Activated CD8-positive, alpha-beta T cell treated with anti-CD3 and anti-CD28 coated beads for 36 hours (primary cell): Measurements from ENCODE around the gene CDH3. TPM values are rescaled to one million over a fixed set of nuclear protein-coding genes. Genes with fewer than 3 reads are reported as not detected.

ENCODE experiments used
- ATAC-seq: fragments of 200-7000 bp; cut with Tn5 transposase; one replicate; pipeline ENCODE4 v1.10.0; 2021; ENCODE audit warnings: mild to moderate bottlenecking, moderate library complexity
- CTCF ChIA-PET: fragments of 350-600 bp; sonication (Branson Sonifier 250); formaldehyde crosslinking; loops from one replicate; lab custom pipeline; 2021; ENCODE audit warnings: antibody characterized with exemption; lab: Charles Lee
- POLR2A ChIA-PET: fragments of 350-600 bp; sonication (Branson Sonifier 250); formaldehyde crosslinking; loops from one replicate; lab custom pipeline; 2021; ENCODE audit warnings: antibody characterized with exemption; lab: Charles Lee
- DNase-seq: peaks from one replicate; pipeline ENCODE4 v3.0.0-alpha.2; 2020
- H3K27ac Mint-ChIP-seq: one replicate; pipeline ENCODE4 v1.8.0; 2021; ENCODE audit warnings: mild to moderate bottlenecking, mixed read lengths
- H3K27me3 Mint-ChIP-seq: one replicate; pipeline ENCODE4 v1.8.0; 2021; ENCODE audit warnings: mixed read lengths
- H3K36me3 Mint-ChIP-seq: one replicate; pipeline ENCODE4 v1.8.0; 2021; ENCODE audit warnings: low read depth, mixed read lengths
- H3K4me1 Mint-ChIP-seq: one replicate; pipeline ENCODE4 v1.8.0; 2021; ENCODE audit warnings: low read depth, mixed read lengths
- H3K4me3 Mint-ChIP-seq: one replicate; pipeline ENCODE4 v1.8.0; 2021; ENCODE audit warnings: mild to moderate bottlenecking, moderate library complexity, mixed read lengths
- H3K9me3 Mint-ChIP-seq: one replicate; pipeline ENCODE4 v1.8.0; 2021; ENCODE audit warnings: mixed read lengths
- intact Hi-C: fragments of 100-400 bp; cut with micrococcal nuclease; formaldehyde crosslinking; loops from one replicate; pipeline ENCODE4 v1.10.0; 2022
- total RNA-seq, 2 experiments: library from RNA; stranded (reverse); gene quantifications; one replicate each; pipeline ENCODE4 v1.2.3, GENCODE V29; 2021
- TF ChIP-seq, protein P1 (sequence below): fragments of 200-600 bp; IDR thresholded peaks from one replicate; pipeline ENCODE4 v1.8.0; 2022; ENCODE audit warnings: antibody characterized with exemption, mild to moderate bottlenecking

The CDH3 gene
- 1 to 10 TPM in 1 of 2 experiments, under 1 TPM in 1; 0.65 to 2.1 TPM for total RNA-seq

DNA sequence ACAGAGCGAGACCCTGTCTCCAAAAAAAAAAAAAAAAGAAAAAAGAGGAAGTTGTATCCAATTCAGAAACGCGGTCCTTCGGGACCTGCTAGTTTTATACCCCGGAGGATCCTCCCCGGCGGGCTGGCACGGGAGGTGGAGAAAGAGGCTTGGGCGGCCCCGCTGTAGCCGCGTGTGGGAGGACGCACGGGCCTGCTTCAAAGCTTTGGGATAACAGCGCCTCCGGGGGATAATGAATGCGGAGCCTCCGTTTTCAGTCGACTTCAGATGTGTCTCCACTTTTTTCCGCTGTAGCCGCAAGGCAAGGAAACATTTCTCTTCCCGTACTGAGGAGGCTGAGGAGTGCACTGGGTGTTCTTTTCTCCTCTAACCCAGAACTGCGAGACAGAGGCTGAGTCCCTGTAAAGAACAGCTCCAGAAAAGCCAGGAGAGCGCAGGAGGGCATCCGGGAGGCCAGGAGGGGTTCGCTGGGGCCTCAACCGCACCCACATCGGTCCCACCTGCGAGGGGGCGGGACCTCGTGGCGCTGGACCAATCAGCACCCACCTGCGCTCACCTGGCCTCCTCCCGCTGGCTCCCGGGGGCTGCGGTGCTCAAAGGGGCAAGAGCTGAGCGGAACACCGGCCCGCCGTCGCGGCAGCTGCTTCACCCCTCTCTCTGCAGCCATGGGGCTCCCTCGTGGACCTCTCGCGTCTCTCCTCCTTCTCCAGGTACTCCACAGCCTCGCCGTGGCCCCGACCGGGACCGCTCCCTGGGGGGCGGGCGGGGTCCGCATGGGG is at the start of gene CDH3:
TSS of gene CDH3 (plus strand) at position 596 of the 779 bp plus-strand sequence. CDS start at position 666, 70 bp downstream.
- ChIA-PET POLR2A (no interaction called here), CTCF (interaction anchor here (1.1 kb wide), 1 partner anchor 54 kb away, joined by 4 read pairs; no protein-coding TSS in a partner anchor)
- Mint-ChIP-seq H3K4me1 (peaks cover 14% of the 10 kb centered on the region), H3K36me3 (no peaks in the 10 kb centered on the region), H3K27me3 (peaks cover 62% of the 10 kb centered on the region), H3K4me3 (no peak within 1 kb of the TSS), H3K9me3 (no peaks in the 10 kb centered on the region), H3K27ac (no peak within 1 kb of the TSS)
- ATAC-seq (peak; percentile 48), DNase-seq (peak; percentile 35)
- intact Hi-C loops, result no loop called here
- TF ChIP-seq, protein P1, sequence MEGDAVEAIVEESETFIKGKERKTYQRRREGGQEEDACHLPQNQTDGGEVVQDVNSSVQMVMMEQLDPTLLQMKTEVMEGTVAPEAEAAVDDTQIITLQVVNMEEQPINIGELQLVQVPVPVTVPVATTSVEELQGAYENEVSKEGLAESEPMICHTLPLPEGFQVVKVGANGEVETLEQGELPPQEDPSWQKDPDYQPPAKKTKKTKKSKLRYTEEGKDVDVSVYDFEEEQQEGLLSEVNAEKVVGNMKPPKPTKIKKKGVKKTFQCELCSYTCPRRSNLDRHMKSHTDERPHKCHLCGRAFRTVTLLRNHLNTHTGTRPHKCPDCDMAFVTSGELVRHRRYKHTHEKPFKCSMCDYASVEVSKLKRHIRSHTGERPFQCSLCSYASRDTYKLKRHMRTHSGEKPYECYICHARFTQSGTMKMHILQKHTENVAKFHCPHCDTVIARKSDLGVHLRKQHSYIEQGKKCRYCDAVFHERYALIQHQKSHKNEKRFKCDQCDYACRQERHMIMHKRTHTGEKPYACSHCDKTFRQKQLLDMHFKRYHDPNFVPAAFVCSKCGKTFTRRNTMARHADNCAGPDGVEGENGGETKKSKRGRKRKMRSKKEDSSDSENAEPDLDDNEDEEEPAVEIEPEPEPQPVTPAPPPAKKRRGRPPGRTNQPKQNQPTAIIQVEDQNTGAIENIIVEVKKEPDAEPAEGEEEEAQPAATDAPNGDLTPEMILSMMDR, result no peak

DNA sequence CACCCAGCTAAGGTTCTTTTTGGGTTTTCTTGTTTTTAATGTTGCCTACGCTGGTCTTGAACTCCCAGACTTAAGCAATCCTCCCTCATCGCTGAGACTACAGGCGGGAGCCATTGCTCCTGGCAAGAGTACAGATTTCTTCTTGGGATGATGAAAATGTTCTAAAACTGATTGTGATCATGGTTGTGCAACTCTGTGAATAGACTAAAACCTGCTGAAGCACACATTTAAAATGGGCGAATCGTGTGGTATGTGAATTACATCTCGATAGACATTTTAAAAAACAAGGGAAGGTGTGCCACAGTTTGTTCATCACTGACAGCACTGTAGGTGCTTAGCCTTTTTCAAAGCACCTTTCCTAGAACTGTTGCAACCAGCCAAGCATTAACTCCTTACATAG is 48.8 kb upstream of the CDH3 start:
- POLR2A ChIA-PET, result no interaction called here
- Mint-ChIP-seq H3K27ac (no peak overlapping the region), H3K36me3 (no peaks in the 10 kb centered on the region), H3K9me3 (no peaks in the 10 kb centered on the region), H3K27me3 (no peaks in the 10 kb centered on the region), H3K4me3 (no peak overlapping the region), H3K4me1 (no peaks in the 10 kb centered on the region)
- CTCF ChIA-PET, result interaction anchor here (1.2 kb wide), 1 partner anchor 78 kb away, joined by 4 read pairs; no protein-coding TSS in a partner anchor
- no peak for DNase-seq
- intact Hi-C loops, result no loop called here
- TF ChIP-seq, protein P1, result no peak
- no peak for ATAC-seq

DNA sequence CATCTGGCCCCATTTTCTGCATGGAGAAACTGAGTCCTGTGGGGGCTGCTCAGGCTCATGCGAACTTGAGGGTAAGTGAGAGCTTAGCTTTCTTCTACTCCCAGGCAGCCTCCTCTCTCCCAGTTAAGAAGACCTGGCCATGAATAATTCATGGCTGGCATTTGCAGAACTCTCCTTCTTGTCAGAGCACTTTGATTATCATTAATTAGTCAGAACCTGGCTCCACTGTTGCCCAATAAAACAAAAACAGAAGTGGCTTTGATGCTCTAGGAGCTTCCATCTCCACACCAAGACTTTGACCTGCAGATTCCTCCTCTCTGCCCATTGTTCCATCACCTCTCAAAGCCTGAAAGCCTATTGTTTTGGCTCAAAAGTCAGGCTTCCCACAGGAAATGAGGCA is 45.5 kb upstream of the CDH3 start:
- TF ChIP-seq, protein P1, result no peak
- no peaks in the 10 kb centered on the region for H3K9me3 Mint-ChIP-seq
- POLR2A ChIA-PET, result no interaction called here
- H3K4me3 Mint-ChIP-seq, result no peak overlapping the region
- ATAC-seq (no peak), DNase-seq (no peak)
- intact Hi-C loops, result no loop called here
- no peak overlapping the region for H3K27ac Mint-ChIP-seq
- H3K4me1 Mint-ChIP-seq, result no peaks in the 10 kb centered on the region
- H3K27me3 Mint-ChIP-seq, result no peaks in the 10 kb centered on the region
- no peaks in the 10 kb centered on the region for H3K36me3 Mint-ChIP-seq
- CTCF ChIA-PET, result interaction anchor here (1.7 to 3.3 kb wide), 2 partner anchors 9 to 71 kb away, joined by 5 to 19 read pairs; no protein-coding TSS in a partner anchor

- Mint-ChIP-seq H3K27ac (no peak overlapping the region), H3K9me3 (no peaks in the 10 kb centered on the region), H3K4me1 (no peaks in the 10 kb centered on the region), H3K27me3 (no peaks in the 10 kb centered on the region), H3K4me3 (no peak overlapping the region), H3K36me3 (no peaks in the 10 kb centered on the region)
- peak; percentile 6 for DNase-seq
- ChIA-PET POLR2A (interaction anchor here (0.6 to 1.1 kb wide), 3 partner anchors 9 to 38 kb away, joined by 3 read pairs; no protein-coding TSS in a partner anchor), CTCF (interaction anchor here (1.1 to 1.8 kb wide), 3 partner anchors 15 to 85 kb away, joined by 3 to 7 read pairs (median 6); no protein-coding TSS in a partner anchor)
- ATAC-seq, result peak; percentile 17
- TF ChIP-seq, protein P1, result no peak
- intact Hi-C loops, result no loop called here
These were observed 39.4 kb upstream of the CDH3 start for GRCh38 chr16:68605746-68606145.

- Mint-ChIP-seq H3K36me3 (no peaks in the 10 kb centered on the region), H3K4me3 (no peak overlapping the region), H3K4me1 (no peaks in the 10 kb centered on the region), H3K9me3 (no peaks in the 10 kb centered on the region), H3K27ac (no peak overlapping the region), H3K27me3 (no peaks in the 10 kb centered on the region)
- ChIA-PET CTCF (no interaction called here), POLR2A (no interaction called here)
- DNase-seq (no peak), ATAC-seq (no peak)
- TF ChIP-seq, protein P1, result no peak
- intact Hi-C loops, result no loop called here
These were observed 37.7 kb upstream of the CDH3 start for GRCh38 chr16:68607443-68607842.
